ENCODE measurements around the gene GPHA2.

GPHA2 gene

DNA sequence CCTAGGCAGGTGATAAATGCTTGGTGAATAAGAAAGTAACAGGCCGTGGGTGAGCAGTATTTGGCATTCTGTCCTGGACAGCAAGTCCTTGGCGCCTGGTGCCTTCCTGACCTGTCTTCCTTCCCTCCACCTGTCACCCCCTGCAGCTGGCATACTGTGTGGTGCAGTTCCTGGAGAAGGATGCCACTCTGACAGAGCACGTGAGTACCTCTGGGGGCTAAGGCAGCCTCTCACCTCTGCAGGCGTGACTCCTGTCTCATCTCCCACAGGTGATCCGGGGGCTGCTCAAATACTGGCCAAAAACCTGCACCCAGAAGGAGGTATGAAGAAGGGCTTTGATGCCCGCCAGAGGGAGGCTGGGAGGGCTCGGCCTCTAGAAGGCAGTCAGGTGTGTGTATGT lies 4.4 kb downstream of the GPHA2 start:
- in situ Hi-C loops (cut with MboI; ENCODE audit: low sequenced_read_pairs): no loop called here

DNA sequence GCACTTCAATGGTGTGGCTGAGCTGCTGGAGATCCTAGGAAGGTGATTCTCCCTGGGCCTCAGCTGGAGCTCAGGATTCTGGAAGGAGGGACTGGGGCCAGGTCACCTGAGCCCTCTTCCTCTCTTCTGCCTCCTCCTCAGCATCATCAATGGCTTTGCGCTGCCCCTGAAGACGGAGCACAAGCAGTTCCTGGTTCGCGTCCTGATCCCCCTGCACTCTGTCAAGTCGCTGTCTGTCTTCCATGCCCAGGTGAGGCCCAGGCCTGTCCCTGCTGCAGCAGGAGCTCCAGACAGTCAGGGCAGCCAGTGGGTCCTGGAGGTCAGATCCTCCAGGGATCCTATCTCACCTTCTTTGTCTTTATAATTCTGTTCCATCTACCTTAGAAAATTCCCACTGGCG lies 5.4 kb downstream of the GPHA2 start:
- in situ Hi-C loops (cut with MboI; ENCODE audit: low sequenced_read_pairs): no loop called here

DNA sequence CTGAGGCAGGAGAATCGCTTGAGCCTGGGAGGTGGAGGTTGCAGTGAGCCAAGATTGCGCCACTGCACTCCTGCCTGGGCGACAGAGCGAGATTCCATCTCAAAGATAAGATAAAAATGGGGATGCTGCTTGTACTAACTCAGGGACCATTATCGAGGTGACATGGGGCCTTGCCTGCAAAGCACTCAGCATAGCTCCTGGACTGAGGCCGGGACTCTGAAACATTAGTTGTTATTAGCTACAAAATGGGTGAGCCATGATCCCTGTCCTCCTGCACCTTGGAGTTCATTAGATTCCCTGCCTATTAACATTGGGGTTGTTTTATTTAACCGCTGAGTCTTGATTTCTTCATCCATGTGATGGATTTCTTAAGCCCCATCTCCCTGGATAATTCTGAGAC lies 6.1 kb downstream of the GPHA2 start:
- in situ Hi-C loops (cut with MboI; ENCODE audit: low sequenced_read_pairs): no loop called here

DNA sequence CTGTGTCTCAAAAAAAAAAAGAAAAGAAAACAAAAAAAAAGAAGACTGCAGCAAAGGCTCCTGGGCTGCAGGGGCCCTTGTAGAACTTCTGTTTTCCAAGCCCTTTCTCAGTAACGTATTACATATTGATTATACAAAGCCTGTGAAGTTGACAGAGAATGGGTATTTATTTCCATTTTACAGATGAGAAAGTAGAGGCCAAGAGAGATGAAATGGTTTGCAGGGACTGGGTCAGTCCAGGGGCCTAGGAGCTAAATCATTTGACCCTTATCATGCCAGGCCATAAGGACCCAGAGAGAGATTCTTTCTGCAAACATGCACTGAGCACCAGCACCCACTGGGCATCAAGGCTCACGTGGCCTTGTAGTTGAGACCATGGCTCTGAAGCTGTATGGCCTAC lies 6.7 kb downstream of the GPHA2 start:
- in situ Hi-C loops (cut with MboI; ENCODE audit: low sequenced_read_pairs): no loop called here

DNA sequence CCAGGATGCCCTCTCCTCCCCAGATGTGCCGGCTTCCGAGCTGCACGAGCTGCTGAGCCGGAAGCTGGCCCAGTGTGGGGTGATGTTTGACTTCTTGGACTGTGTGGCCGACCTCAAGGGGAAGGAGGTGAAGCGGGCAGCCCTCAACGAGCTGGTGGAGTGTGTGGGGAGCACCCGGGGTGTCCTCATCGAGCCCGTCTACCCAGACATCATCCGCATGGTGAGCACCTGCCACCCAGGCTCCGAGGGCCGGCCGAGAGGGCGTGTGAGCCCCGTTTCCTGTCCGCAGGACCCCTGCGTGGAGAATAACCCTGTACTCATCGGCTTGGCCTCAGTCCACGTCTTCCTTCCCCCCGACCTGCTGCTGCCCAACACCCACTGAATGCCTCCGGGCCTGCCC lies 9.0 kb downstream of the GPHA2 start:
- in situ Hi-C loops (cut with MboI; ENCODE audit: low sequenced_read_pairs): no loop called here

DNA sequence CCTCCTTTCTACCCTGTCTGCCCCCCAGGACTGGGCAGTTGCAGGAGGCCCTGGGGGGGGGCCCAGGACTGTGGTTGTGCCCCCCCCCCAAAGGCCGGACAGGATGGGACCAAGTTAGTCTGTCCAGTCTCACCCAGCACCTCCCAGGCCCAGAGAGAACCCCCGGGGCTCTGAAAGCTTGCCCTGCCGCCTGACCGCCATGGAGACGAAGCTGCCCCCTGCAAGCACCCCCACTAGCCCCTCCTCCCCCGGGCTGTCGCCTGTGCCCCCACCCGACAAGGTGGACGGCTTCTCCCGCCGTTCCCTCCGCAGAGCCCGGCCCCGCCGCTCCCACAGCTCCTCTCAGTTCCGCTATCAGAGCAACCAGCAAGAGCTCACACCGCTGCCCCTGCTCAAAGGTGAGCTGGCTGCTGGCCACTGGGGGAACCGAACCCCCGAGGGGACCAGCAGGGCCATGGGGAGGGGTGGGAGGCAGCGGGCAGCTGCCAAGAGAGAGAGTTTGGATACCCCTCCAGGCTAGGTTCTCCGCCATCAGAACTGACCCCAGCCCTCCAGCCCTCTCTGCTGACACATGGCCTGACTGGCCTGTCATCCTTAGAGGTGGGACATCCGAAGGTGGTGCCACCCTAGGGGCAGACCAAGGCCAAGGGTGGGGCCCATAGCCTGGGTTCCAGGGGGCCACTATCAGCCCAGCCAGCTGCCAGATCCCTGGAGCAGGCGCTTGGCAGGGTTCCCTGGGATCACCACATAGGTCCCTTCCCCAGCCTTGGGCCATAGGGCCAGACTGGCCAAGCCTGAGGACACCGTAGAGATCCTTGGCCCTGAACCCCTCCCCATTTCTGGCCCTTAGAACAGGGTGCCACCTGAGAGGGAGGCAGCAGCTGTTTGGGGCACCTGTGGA lies 9.9 kb downstream of the GPHA2 start:
- in situ Hi-C loops (cut with MboI; ENCODE audit: low sequenced_read_pairs): no loop called here

DNA sequence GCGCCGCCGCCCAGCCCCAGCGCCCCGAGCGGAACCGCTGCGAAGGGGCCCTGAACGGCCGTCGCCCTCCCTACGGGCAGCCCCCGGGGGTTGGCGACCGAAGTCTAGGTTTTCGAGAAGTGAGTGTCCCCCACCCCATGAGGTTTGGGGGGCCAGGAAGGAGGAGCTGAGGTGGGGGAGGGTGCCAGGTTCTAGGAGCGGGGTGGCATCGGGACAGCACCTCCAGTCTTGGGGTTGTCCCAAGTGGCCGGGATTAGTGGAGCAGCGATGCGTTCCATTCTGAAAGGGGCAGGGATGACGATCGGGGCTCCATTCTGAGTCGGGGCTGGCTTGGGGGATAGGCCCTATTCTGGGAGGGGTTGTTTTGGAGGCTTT lies 10.8 kb downstream of the GPHA2 start:
- in situ Hi-C loops (cut with MboI; ENCODE audit: low sequenced_read_pairs): no loop called here

DNA sequence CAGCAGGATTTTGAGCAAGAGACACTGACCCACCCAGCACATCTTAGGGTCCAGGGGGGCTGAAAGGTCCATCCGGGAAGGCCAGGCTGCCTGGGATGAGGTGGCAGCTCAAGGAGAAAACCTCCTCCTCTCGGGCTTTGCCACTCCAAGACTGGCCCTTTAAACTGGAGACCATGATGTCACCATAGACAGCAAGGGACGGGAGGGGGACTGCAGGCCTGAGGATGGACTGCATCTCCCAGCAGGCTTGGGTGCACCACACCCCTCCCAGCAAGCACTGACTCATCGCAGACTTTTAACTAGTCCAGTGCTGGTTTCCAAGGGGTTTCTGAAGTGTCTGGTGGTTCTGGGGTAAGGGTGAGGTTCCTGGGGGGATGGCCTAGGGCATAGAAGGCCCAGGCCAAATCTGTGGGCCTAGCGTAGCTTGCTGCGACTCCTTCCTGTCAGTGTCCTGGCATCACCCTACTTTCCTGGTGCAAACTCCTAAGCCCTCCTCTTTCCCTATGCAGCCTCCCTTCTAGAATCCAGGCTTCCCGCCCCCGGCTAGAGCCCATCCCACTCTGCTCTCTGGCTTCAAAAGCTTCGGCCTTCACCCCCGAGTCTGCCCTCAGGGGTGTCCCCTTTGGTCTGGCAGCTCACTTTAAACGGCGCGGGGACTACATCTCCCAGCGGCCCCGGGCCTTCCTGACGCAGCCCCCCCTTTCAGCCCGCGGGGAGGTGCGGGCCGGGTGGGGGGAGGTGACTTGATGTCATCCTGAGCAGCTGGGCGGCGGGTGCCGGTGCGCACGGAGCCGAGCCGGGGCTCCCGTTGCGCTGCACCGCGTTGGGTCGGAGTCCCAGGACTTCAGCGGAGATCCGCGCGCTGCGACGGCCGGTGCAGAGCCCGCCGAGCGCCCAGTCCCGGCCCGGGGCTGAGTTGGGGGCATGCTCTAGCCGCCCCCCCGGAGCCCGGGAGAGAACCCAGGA lies 11.5 kb downstream of the GPHA2 start, which contains the start of gene PPP2R5B:
TSS of gene PPP2R5B (plus strand) at position 746 of the 966 bp plus-strand sequence. CDS start 1,046 bp downstream, outside the sequence.
- in situ Hi-C loops (cut with MboI; ENCODE audit: low sequenced_read_pairs): no loop called here

DNA sequence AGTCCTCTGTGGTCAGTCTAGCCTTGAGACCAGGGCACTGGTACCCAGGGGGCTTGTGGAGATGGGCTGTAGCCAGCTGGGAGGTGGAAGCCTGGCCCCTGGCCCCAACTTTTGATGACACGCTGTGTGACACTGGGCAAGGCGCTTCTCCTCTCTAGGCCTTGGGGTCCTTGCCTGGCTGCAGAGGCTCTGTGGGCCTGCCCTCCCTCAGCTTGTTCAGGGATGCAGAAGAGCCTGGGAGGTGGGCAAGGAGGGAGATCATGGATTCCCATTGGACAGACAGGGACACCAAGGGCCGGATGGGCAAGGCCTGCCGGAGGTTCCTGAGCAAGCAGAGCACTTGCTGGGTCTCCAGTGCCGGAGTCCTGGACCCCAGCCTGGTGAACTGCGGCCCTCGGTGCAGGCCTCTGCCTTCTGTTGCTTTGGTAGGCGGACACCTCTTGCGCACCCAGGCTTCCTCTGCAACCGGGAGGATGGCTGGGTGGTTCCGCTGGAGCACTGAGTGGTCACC lies 12.5 kb downstream of the GPHA2 start:
- in situ Hi-C loops (cut with MboI; ENCODE audit: low sequenced_read_pairs): no loop called here

DNA sequence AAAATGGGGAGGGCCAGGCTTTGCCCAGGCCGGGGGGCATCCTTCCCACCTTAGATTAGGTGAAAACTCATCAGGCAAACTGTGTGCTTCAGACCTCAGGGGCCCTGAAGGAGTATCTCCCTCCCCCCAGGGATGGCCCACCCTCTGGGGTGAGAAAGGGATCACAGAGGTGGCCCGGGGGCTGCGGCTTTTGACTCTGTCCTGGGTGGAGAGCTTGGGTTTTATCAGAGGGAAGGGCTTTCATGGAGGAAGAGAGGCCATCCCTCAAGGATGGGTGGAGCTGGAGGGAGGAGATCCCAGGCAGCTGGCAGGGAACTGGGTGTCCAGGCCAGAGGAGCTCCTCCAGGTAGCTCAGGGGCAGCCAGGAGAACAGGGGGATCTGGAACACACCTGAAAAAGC lies 14.3 kb downstream of the GPHA2 start:
- in situ Hi-C loops (cut with MboI; ENCODE audit: low sequenced_read_pairs): no loop called here

DNA sequence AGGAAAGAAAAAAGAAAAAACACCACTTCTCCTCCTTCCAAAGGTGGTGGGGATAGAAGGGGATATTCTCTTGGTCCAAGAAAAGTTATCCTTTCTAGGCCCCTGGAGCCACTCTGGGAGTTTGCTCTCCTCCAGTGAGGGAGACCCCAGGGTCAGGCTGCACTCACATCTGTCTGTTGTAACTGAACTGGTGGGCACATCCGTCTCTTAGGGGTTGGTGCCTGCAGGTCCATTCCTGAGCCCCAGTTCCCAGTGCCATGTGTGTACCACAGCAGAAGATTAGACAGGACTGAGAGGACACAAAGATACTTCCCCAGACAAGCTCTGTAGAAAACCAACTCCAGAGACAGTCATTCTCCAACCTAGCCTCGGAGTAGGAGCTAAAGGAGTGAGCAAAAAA lies 15.6 kb downstream of the GPHA2 start:
- in situ Hi-C loops (cut with MboI; ENCODE audit: low sequenced_read_pairs): no loop called here

DNA sequence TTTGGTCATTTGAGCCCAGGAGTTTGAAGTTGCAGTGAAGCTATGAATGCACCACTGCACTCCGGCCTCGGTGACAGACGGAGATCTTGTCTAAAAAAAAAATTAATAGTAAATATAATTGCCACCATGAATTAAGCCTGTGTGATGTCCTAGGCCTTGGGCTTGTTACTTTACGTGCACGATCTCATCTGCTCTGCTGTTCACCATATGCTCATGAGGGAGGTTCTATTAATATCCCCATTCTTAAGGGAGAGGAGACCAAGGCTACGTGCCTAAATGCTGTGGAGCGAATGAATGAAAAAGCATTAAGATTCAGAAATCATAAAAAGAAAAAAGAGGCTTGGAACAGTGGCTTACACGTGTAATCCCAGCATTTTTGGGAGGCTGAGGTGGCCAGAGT lies 16.1 kb downstream of the GPHA2 start:
- in situ Hi-C loops (cut with MboI; ENCODE audit: low sequenced_read_pairs): no loop called here

DNA sequence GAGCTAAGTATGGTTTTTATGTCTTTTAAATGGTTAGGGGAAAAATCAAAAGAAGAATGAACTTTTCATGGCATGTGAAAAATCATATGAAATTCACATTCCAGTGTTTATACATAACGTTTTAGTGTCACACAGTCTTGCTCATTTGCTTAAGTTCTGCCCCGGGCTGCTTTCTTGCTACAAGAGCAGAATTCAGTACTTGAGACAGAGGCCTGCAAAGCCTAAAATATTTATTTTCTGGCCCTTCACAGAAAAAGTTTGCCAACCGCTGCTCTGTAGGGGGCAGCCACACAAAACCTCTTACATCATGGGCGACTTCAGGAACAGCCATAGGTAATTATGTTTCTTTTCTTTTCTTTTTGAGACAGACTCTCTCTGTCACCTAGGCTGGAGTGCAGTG lies 17.7 kb downstream of the GPHA2 start:
- in situ Hi-C loops (cut with MboI; ENCODE audit: low sequenced_read_pairs): no loop called here

DNA sequence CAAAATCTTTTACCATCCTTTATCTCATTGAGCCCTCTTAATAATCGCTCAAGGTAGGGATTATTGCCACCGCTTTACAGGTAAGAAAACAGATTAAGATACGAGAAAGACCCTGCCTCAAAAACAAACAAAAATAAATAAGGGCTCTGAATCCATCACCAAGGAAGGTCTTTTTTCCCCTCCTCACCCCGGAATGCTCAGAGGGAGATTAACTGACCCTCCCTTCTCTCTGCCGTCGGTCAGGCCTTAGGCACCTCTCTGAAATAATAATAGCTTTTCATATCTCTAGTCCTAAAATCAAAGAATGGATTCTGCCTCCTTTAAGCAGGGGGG lies 18.1 kb downstream of the GPHA2 start:
- in situ Hi-C loops (cut with MboI; ENCODE audit: low sequenced_read_pairs): no loop called here

DNA sequence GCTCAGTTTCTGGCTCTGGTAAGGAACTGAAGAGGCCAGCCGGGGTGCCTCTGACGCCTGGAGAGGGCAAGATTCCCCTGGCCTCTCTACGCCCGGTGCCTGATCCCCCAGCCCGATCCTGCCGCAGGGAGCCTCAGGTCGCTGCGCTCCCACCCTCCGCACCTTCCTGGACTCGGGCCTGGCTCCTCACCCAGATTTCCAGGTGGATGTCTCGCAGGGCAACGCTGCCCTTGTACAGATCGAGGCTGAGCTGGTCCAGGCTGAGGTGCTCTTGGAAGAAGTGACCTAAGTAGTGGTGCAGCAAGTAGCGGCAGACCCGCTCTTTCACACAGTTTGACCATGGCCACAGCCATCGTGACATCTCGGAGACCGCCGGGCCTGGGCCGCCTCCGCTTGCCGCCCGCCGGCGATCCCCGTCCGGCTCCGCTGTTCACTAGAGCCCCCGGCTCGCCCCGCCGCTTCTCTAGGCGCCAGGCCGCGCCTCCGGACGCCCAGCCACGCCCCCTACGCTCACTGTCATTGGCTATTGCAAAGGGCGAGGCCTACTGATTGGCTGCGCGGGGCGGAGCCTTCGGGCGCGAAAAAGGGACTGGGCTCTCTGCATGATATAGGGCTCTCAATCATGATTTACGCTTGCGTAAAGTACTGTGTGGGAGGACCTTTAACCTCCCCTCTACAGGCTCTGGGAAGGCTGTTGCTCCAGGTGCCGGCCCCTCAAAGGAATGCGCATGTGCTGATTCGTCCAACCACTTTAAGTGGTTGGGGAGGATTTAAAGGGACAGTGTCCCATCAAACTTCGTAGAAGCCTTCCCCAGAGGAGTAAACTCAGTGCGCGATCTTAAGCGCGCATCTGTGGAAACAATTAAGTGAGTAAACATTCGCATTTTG lies 18.7 kb downstream of the GPHA2 start, which contains the start of gene ATG2A:
TSS of gene ATG2A (minus strand) at position 435 of the 888 bp plus-strand sequence. CDS start at position 361, 74 bp downstream.
- in situ Hi-C loops (cut with MboI; ENCODE audit: low sequenced_read_pairs): no loop called here

DNA sequence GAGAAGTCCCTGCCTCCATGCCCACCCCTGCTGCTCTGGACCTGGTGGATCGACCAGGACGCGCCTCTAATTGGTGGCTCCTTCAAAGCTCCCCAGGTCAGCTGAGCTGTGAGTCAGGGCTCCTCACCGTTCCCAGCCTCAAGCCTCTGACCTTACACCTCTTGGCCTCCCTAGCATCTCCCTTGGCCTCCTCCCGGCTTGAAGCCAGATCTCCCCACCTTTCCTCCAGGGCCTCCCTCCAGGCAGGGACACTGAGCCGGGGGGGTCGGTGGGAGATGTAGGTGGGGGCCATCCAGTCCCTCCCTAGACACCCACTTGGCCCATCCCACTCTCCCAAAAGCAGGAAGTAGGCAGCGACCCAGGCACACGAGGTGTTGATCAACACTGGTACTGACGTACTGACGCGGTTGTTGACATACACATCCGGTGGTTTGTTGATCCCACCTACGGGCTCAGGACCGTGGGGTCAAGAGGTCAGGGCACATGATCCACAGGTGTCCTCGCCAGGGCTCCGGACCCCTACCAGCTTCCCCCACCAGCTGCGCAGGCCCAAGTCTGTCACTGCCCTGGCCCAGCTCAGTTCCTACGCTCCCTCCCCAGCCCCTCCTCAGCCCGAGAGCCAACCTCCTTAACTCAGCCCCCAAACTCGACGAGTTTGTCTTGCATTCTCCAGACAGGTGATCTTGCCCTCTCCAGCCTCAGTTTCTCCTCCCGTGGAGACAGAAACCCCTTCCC lies 19.5 kb downstream of the GPHA2 start:
- in situ Hi-C loops (cut with MboI; ENCODE audit: low sequenced_read_pairs): no loop called here

DNA sequence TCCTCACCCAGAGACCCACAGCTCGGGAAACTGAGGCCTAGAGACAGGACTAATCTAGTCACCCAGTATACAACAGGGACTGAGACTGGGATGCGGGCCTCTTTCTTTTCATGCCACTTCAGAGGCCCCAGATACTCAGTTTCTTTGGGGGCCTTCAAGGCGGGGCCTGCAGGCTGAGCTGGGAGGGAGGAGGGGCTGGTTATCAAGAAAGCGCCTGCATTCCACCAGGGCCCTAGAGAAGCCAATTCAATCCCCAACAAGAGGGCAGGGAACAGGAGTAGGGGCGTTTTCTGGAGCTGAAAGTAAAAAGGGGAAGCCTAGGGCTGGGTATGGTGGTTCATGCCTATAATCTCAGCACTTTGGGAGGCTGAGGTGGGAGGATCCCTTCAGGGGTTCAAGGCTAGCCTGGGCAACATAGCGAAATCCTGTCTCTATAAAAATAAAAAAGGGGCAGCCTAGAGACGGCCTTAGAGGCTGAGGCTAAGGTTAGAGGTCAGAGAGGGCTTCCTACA lies 20.3 kb downstream of the GPHA2 start:
- in situ Hi-C loops (cut with MboI; ENCODE audit: low sequenced_read_pairs): no loop called here

DNA sequence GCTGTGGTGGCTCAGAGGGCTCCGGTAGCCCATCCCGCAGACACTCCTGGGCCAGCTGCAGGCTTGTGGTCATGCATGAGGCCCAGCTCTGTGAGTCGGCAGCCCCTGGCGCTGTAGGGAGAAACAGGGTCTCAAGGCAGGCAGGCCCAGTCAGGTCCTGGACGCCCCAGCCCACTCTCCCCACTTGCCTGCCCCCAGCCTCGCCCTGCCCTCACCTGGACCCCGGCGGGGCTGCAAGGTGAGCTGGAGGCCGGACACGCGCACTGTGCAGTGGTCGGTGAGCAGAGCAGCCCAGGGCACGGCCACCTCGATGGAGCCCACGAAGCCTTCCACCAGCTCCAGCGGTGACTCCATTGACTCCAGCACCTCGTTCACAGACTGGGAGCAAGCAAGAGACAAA lies 21.6 kb downstream of the GPHA2 start:
- in situ Hi-C loops (cut with MboI; ENCODE audit: low sequenced_read_pairs): no loop called here

DNA sequence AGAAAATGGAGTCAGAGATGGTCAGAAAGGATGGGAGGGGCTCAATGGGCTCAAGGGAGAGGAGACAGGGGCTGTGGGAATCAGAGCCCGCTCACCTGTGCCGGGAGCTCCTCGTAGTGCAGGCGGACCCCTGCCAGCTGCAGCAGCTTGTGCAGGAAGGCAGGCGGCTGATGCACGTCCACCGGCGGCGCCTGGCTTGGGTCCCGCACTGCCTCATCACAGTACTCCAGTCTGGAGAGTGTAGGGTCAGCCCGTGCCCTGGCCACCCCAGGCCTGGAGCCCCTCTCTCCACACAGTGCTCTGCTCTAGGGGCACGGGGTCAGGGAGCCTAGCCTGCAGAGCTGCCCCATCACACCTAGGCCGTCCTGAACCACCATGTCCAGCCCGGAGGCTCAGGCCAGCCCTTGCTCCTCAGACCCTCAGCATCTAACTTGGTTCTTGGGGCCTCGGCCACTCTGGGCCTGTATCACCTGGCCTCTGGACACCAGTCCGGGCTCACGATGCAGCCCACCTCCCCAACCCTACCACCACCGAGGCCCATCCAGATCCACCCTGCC lies 22.4 kb downstream of the GPHA2 start:
- in situ Hi-C loops (cut with MboI; ENCODE audit: low sequenced_read_pairs): no loop called here

Data from hTERT RPE-1 (cell line).